K562 (cell line): Measurements from ENCODE around the gene DTL. TPM values are rescaled to one million over a fixed set of nuclear protein-coding genes. Genes with fewer than 3 reads are reported as not detected.
A peak's percentile ranks its signal among the peaks of the same experiment; 100 is the strongest.

Experiments used
- CBX1 ChIP-seq: sonication (generic); IDR thresholded peaks from 2 replicates; pipeline ENCODE4 v1.6.1; 2016; ENCODE audit warnings: antibody characterized with exemption, low read depth, mild to moderate bottlenecking
- ELF4 ChIP-seq: fragments of 450-650 bp; formaldehyde crosslinking; IDR thresholded peaks from 2 replicates; pipeline ENCODE4 v1.4.0; 2022; ENCODE audit warnings: missing genetic modification characterization
- EP300 ChIP-seq: IDR thresholded peaks from 2 replicates; pipeline ENCODE4 v1.6.1; 2012; ENCODE audit warnings: low read length, improper control_type of control experiment
- EP400 ChIP-seq: fragments of 450-650 bp; IDR thresholded peaks from 2 replicates; pipeline ENCODE4 v1.6.1; 2017; ENCODE audit warnings: antibody characterized with exemption, mild to moderate bottlenecking, moderate library complexity
- EWSR1 ChIP-seq: fragments of 450-650 bp; IDR thresholded peaks from 2 replicates; pipeline ENCODE4 v1.6.1; 2018; ENCODE audit warnings: borderline replicate concordance, mild to moderate bottlenecking, low read depth, moderate library complexity; ENCODE audit not compliant: partially characterized antibody
- FOXK2 ChIP-seq, 2 experiments: fragments of 450-650 bp; IDR thresholded peaks in 1 of 2; conservative IDR thresholded peaks in 1 of 2; 2 replicates each; pipeline ENCODE4 v1.6.1; 2016; ENCODE audit warnings: low read depth in 2 of 2, mild to moderate bottlenecking in 1 of 2
- GTF2F1 ChIP-seq: IDR thresholded peaks from 2 replicates; pipeline ENCODE4 v1.6.1; 2011; ENCODE audit warnings: low read depth, low read length, improper control_type of control experiment
- HDAC2 ChIP-seq: fragments of 450-650 bp; IDR thresholded peaks from 2 replicates; pipeline ENCODE4 v1.6.1; 2016; ENCODE audit warnings: mild to moderate bottlenecking
- HDAC8 ChIP-seq: fragments of 450-650 bp; IDR thresholded peaks from 2 replicates; pipeline ENCODE4 v1.6.1; 2016; ENCODE audit warnings: mild to moderate bottlenecking, missing genetic modification characterization, moderate library complexity, missing compliant biosample characterization
- KLF10 ChIP-seq: fragments of 250-450 bp; sonication (Bioruptor Pico); IDR thresholded peaks from 2 replicates; pipeline ENCODE4 v1.6.1; 2021; ENCODE audit warnings: matching md5 sums
- LCOR ChIP-seq: sonication (generic); formaldehyde crosslinking; IDR thresholded peaks from 2 replicates; pipeline ENCODE4 v1.8.0; 2022; ENCODE audit warnings: mild to moderate bottlenecking, missing genetic modification reagents
- MEF2A ChIP-seq: IDR thresholded peaks from 2 replicates; pipeline ENCODE4 v1.6.1; 2011; ENCODE audit warnings: low read depth, mild to moderate bottlenecking, low read length, moderate library complexity; ENCODE audit not compliant: control insufficient read depth
- NCOA4 ChIP-seq: fragments of 450-650 bp; IDR thresholded peaks from 2 replicates; pipeline ENCODE4 v1.6.1; 2018; ENCODE audit warnings: mild to moderate bottlenecking; ENCODE audit not compliant: partially characterized antibody
- NFE2 ChIP-seq: IDR thresholded peaks from 2 replicates; pipeline ENCODE4 v1.6.1; 2014; ENCODE audit warnings: antibody characterized with exemption, low read depth
- NFRKB ChIP-seq: fragments of 450-650 bp; IDR thresholded peaks from 2 replicates; pipeline ENCODE4 v1.6.1; 2016; ENCODE audit warnings: low read depth
- PHB2 ChIP-seq: fragments of 450-650 bp; IDR thresholded peaks from 2 replicates; pipeline ENCODE4 v1.6.1; 2017; ENCODE audit warnings: low read depth
- POLR2H ChIP-seq: IDR thresholded peaks from 2 replicates; pipeline ENCODE4 v1.6.1; 2016; ENCODE audit warnings: missing genetic modification characterization, low read depth, mild to moderate bottlenecking, control low read depth, missing compliant biosample characterization, moderate library complexity
- PYGO2 ChIP-seq: fragments of 450-650 bp; IDR thresholded peaks from 2 replicates; pipeline ENCODE4 v1.6.1; 2016; ENCODE audit warnings: mild to moderate bottlenecking, missing genetic modification characterization, moderate library complexity, missing compliant biosample characterization
- RUNX1 ChIP-seq: sonication (generic); IDR thresholded peaks from 2 replicates; pipeline ENCODE4 v1.6.1; 2016; ENCODE audit warnings: antibody characterized with exemption, low read depth
- SMAD1 ChIP-seq: fragments of 150-350 bp; IDR thresholded peaks from 2 replicates; pipeline ENCODE4 v1.6.1; 2014; ENCODE audit warnings: low read length, low read depth; ENCODE audit not compliant: partially characterized antibody
- SMAD3 ChIP-seq: fragments of 450-650 bp; formaldehyde crosslinking; conservative IDR thresholded peaks from 2 replicates; pipeline ENCODE4 v1.4.0; 2020; ENCODE audit warnings: mild to moderate bottlenecking
- SMARCB1 ChIP-seq: IDR thresholded peaks from 2 replicates; pipeline ENCODE4 v1.6.1; 2011; ENCODE audit warnings: improper control_type of control experiment, low read depth; ENCODE audit not compliant: insufficient read length
- SRF ChIP-seq, 2 experiments: fragments of 250-450, 450-650 bp in 1 of 2; sonication (Bioruptor Pico) in 1 of 2; sonication (generic) in 1 of 2; formaldehyde crosslinking; IDR thresholded peaks; 2 replicates each; pipeline versions ENCODE4 v1.5.0 to v1.5.1; 2020 to 2022; ENCODE audit warnings: mild to moderate bottlenecking in 1 of 2, missing genetic modification reagents in 1 of 2
- WHSC1 ChIP-seq: IDR thresholded peaks from one replicate; pipeline ENCODE4 v1.6.1; 2012; ENCODE audit warnings: low read length, control low read depth, inconsistent platforms
- ZNF175 ChIP-seq: fragments of 200-800 bp; sonication (Bioruptor generic); IDR thresholded peaks from 2 replicates; pipeline ENCODE4 v1.6.1; 2016; ENCODE audit warnings: low read depth, mild to moderate bottlenecking, missing genetic modification characterization, missing compliant biosample characterization
- polyA plus RNA-seq, 8 experiments: library from polyadenylated mRNA; depleted of rRNA in 4 of 8; stranded (reverse) in 5 of 8; unstranded in 3 of 8; fragments of >200 nt; fragmentation: Nextera tagmentation in 2 of 8; fragmentation: Illumina TruSeq in 1 of 8; extraction: Ambion mirVana in 2 of 8; extraction: Trizol in 1 of 8; gene quantifications; 2 replicates each; pipeline versions ENCODE4 v1.2.1 to v1.2.3, GENCODE V29; 2011 to 2014; ENCODE audit warnings: inconsistent platforms in 1 of 8, missing spikeins in 1 of 8
- total RNA-seq, 7 experiments: library from RNA; depleted of rRNA in 6 of 7; stranded (reverse); fragments of >200 nt in 6 of 7; fragmentation: Illumina TruSeq in 2 of 7; extraction: Trizol in 2 of 7; gene quantifications; 2 replicates each; pipeline versions ENCODE4 v1.2.1 to v1.2.3, GENCODE V29; 2011 to 2021; ENCODE audit warnings: low replicate concordance in 1 of 7
- TF ChIP-seq, protein P1 (sequence below): fragments of 450-650 bp; IDR thresholded peaks from 2 replicates; pipeline ENCODE4 v1.6.1; 2016; ENCODE audit warnings: antibody characterized with exemption
- TF ChIP-seq, protein P2 (sequence below): fragments of 250-450 bp; sonication (Bioruptor Pico); IDR thresholded peaks from 2 replicates; pipeline ENCODE4 v1.4.0; 2020; ENCODE audit warnings: borderline replicate concordance
- TF ChIP-seq, protein P3 (sequence below): fragments of 250-450 bp; sonication (Bioruptor Pico); IDR thresholded peaks from 2 replicates; pipeline ENCODE4 v1.8.0; 2022; ENCODE audit warnings: inconsistent platforms

DTL gene
- total and polyA plus RNA-seq, 9 of the 15 experiments (the other 6 are each of a cell fraction or from before 2014, with no cell fraction given), result 38.3 to 81.0 (median 63.2) TPM

DNA sequence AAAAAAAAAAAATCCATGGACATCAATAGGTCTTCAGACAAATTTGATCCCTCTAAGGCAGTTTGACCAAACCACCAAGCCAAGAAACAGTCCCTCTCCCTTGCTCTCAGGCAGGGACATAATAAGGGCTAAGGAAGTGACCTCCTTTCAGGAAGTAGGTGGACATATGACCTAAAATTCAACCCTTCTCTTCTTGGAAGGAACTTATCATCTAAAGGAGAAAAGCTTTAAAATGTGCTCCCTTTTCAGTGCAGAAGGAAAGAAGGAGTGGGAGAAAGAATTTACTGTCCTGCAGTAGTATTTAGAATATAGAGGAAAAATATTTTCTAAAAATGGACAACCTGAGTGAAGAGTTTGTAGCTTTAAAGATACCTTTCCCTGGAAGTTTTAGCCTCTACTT lies 118.1 kb downstream of the DTL start (continued):
- TF ChIP-seq NFRKB (0 out of 2 replicates have a peak, but pooled peaks have one; percentile 70), FOXK2 (conservative IDR thresholded peaks at IDR 0.05 in 1 of 2, IDR thresholded peaks at IDR 0.05 in 1 of 2; ENCODE audit: low read depth in 2 of 2) (no peak), HDAC2 (no peak), EP300 (peak; percentile 79), POLR2H (tag) (peak; percentile 44; the same call in 1 of the 2 replicates), NFE2 (no peak), ZNF175 (peak; percentile 43; the same call in 1 of the 2 replicates), NCOA4 (no peak), HDAC8 (tag) (no peak), PHB2 (no peak), EWSR1 (no peak), MEF2A (no peak), SRF (CRISPR knock-in tag; IDR thresholded peaks at IDR 0.05) (0 out of 4 replicates have a peak, but pooled peaks of 1 of the 2 experiments have one; percentile 14), PYGO2 (tag) (no peak), SMAD3 (CRISPR knock-in tag) (no peak), RUNX1 (no peak), WHSC1 (no peak), SMARCB1 (no peak), EP400 (peak; percentile 22; the same call in 1 of the 2 replicates), SMAD1 (no peak), KLF10 (no peak), CBX1 (no peak), ELF4 (no peak), LCOR (CRISPR knock-in tag) (no peak), GTF2F1 (no peak)
- TF ChIP-seq, protein P1, sequence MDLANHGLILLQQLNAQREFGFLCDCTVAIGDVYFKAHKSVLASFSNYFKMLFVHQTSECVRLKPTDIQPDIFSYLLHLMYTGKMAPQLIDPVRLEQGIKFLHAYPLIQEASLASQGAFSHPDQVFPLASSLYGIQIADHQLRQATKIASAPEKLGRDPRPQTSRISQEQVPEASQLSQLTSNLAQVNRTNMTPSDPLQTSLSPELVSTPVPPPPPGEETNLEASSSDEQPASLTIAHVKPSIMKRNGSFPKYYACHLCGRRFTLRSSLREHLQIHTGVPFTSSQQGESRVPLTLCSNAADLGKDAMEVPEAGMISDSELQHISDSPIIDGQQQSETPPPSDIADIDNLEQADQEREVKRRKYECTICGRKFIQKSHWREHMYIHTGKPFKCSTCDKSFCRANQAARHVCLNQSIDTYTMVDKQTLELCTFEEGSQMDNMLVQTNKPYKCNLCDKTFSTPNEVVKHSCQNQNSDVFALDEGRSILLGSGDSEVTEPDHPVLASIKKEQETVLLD, result 0 out of 2 replicates have a peak, but pooled peaks have one; percentile 22
- TF ChIP-seq, protein P2, sequence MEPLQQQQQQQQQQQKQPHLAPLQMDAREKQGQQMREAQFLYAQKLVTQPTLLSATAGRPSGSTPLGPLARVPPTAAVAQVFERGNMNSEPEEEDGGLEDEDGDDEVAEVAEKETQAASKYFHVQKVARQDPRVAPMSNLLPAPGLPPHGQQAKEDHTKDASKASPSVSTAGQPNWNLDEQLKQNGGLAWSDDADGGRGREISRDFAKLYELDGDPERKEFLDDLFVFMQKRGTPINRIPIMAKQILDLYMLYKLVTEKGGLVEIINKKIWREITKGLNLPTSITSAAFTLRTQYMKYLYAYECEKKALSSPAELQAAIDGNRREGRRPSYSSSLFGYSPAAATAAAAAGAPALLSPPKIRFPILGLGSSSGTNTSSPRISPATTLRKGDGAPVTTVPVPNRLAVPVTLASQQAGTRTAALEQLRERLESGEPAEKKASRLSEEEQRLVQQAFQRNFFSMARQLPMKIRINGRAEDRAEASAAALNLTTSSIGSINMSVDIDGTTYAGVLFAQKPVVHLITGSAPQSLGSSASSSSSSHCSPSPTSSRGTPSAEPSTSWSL, result no peak
- TF ChIP-seq, protein P3, sequence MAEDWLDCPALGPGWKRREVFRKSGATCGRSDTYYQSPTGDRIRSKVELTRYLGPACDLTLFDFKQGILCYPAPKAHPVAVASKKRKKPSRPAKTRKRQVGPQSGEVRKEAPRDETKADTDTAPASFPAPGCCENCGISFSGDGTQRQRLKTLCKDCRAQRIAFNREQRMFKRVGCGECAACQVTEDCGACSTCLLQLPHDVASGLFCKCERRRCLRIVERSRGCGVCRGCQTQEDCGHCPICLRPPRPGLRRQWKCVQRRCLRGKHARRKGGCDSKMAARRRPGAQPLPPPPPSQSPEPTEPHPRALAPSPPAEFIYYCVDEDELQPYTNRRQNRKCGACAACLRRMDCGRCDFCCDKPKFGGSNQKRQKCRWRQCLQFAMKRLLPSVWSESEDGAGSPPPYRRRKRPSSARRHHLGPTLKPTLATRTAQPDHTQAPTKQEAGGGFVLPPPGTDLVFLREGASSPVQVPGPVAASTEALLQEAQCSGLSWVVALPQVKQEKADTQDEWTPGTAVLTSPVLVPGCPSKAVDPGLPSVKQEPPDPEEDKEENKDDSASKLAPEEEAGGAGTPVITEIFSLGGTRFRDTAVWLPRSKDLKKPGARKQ (CRISPR knock-in tag), result no peak
